Sigmoid colon (tissue), 7 donors: Measurements from ENCODE around the gene IL23R. TPM values are rescaled to one million over a fixed set of nuclear protein-coding genes. Genes with fewer than 3 reads are reported as not detected.

Source experiments
- DNase-seq: peaks from one replicate; pipeline ENCODE4 v3.0.0-alpha.2; 2019
- H3K27ac ChIP-seq, 4 donors: fragments of 200-600 bp; sonication (generic); one replicate each; pipeline ENCODE4 v1.5.1; 2016 to 2019; ENCODE audit warnings: mild to moderate bottlenecking in 1 of 4
- H3K27me3 ChIP-seq, 3 donors: fragments of 200-600 bp; sonication (generic); one replicate each; pipeline ENCODE4 v1.5.1; 2019; ENCODE audit warnings: mild to moderate bottlenecking in 1 of 3
- H3K36me3 ChIP-seq, 4 donors: fragments of 200-600 bp; sonication (generic); one replicate each; pipeline ENCODE4 v1.5.1; 2016 to 2019
- H3K4me1 ChIP-seq, 4 donors: fragments of 200-600 bp; sonication (generic); one replicate each; pipeline ENCODE4 v1.5.1; 2017 to 2019
- H3K4me3 ChIP-seq, 4 donors: fragments of 200-600 bp; sonication (generic); one replicate each; pipeline ENCODE4 v1.5.1; 2017 to 2019; ENCODE audit warnings: mild to moderate bottlenecking in 2 of 4, moderate library complexity in 1 of 4
- H3K9me3 ChIP-seq, 4 donors: fragments of 200-600 bp in 3 of 4; sonication (generic) in 3 of 4; one replicate each; pipeline versions ENCODE4 v1.5.1 to v1.6.1; 2013 to 2019
- EP300 ChIP-seq, 4 donors: sonication (generic); formaldehyde crosslinking; IDR thresholded peaks; one replicate each; pipeline ENCODE4 v1.6.1; 2017; ENCODE audit warnings: antibody characterized with exemption in 4 of 4
- POLR2A ChIP-seq, 2 donors: fragments of 450-650 bp; IDR thresholded peaks; one replicate each; pipeline ENCODE4 v1.6.1; 2016; ENCODE audit warnings: antibody characterized with exemption in 2 of 2, mild to moderate bottlenecking in 2 of 2, moderate library complexity in 2 of 2
- POLR2AphosphoS5 ChIP-seq, 4 donors: sonication (generic); formaldehyde crosslinking; IDR thresholded peaks; one replicate each; pipeline ENCODE4 v1.6.1; 2017; ENCODE audit warnings: antibody characterized with exemption in 4 of 4
- WGBS, 2 donors: extraction: QIAGEN DNeasy Blood & Tissue Kit; methylation state at CpG; one replicate each; pipeline ENCODE4 v1.1.7; 2013; 5-methylcytosine and 5-hydroxymethylcytosine counted together
- intact Hi-C: fragments of 100-400 bp; cut with DNase I; formaldehyde crosslinking; loops from one replicate; pipeline ENCODE4 v1.15.1; 2023
- polyA plus RNA-seq, 3 donors: library from polyadenylated mRNA; stranded (reverse); fragments of 200-250 nt; gene quantifications; one replicate each; pipeline ENCODE4 v1.2.3, GENCODE V29; 2013
- total RNA-seq, 4 donors: library from RNA; depleted of rRNA; stranded (reverse); fragments of >200 nt; gene quantifications; one replicate each; pipeline ENCODE4 v1.1.0, GENCODE V29; 2016
- TF ChIP-seq, protein P1 (sequence below), 4 experiments: fragments of 450-650 bp in 3 of 4; fragments of 200-600 bp in 1 of 4; IDR thresholded peaks; one replicate each; pipeline ENCODE4 v1.5.1; 2016 to 2019; ENCODE audit warnings: antibody characterized with exemption in 4 of 4, mild to moderate bottlenecking in 3 of 4, moderate library complexity in 2 of 4
- donor health status: healthy with polysubstance abuse.
- donor health status: Bipolar disorder and iron deficiency.
- donor health status: healthy.

The IL23R gene
- total and polyA plus RNA-seq, 7 donors = 0.58 to 0.69 (median 0.60) TPM; not detected in 4

DNA sequence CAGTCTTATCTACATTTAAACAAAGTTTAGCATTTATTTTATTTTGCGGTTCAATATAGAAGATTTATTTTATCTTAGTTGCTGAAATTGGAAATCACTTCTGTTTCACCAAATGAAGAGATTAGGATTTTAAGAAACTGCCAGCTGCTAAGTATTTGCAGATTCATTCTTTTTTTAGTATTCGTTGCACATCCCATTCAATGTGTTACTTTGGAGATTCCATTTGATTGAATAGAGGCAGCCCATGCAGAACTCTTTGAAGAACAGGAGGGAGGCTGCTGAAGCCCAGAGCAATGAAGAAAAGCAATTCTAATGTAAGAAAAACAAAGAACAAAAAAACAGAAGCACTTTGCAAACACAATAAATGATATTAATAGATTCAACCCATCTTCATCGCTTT is 102.8 kb downstream of the IL23R start:
- TF ChIP-seq POLR2AphosphoS5 (IDR thresholded peaks at IDR 0.05) (no peak), POLR2A (IDR thresholded peaks at IDR 0.05) (no peak), EP300 (IDR thresholded peaks at IDR 0.05) (no peak)
- TF ChIP-seq, protein P1, sequence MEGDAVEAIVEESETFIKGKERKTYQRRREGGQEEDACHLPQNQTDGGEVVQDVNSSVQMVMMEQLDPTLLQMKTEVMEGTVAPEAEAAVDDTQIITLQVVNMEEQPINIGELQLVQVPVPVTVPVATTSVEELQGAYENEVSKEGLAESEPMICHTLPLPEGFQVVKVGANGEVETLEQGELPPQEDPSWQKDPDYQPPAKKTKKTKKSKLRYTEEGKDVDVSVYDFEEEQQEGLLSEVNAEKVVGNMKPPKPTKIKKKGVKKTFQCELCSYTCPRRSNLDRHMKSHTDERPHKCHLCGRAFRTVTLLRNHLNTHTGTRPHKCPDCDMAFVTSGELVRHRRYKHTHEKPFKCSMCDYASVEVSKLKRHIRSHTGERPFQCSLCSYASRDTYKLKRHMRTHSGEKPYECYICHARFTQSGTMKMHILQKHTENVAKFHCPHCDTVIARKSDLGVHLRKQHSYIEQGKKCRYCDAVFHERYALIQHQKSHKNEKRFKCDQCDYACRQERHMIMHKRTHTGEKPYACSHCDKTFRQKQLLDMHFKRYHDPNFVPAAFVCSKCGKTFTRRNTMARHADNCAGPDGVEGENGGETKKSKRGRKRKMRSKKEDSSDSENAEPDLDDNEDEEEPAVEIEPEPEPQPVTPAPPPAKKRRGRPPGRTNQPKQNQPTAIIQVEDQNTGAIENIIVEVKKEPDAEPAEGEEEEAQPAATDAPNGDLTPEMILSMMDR (IDR thresholded peaks at IDR 0.05) = no peak
- no peak overlapping the region for H3K4me3 ChIP-seq
- H3K27ac ChIP-seq = no peak overlapping the region
- no peaks in the 10 kb centered on the region for H3K9me3 ChIP-seq
- no peaks in the 10 kb centered on the region for H3K36me3 ChIP-seq
- 95% methylated on average over 3 of the region's 3 CpGs for WGBS, 2 donors
- no peaks in the 10 kb centered on the region for H3K4me1 ChIP-seq
- DNase-seq = no peak
- intact Hi-C loops = no loop called here
- H3K27me3 ChIP-seq = no peaks in the 10 kb centered on the region

DNA sequence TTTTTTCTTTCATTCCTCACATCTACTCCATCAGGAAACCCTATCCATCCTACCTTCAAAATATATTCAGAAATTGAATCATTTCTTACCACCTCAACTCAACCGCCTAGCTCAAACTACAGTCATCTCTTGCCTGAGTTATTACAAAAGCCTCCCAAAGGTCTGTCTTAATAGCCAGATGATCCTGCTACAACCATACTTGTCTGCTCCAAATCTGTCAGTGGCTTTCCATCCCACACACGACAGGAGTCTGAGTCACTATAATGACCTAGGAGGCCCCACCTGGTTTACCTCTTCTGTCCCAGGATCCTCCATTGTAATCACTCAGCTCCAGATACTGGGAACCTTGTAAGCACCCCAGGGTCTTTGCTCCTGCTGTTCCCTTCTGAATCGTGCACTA is 104.3 kb downstream of the IL23R start:
- WGBS, 2 donors = 89 to 93% methylated on average over 3 of the region's 3 CpGs
- no peaks in the 10 kb centered on the region for H3K36me3 ChIP-seq
- H3K27me3 ChIP-seq = no peaks in the 10 kb centered on the region
- no peak overlapping the region for H3K4me3 ChIP-seq
- no peak for DNase-seq
- intact Hi-C loops = no loop called here
- H3K4me1 ChIP-seq = no peaks in the 10 kb centered on the region
- no peak for TF ChIP-seq POLR2A (IDR thresholded peaks at IDR 0.05)
- TF ChIP-seq POLR2AphosphoS5 (IDR thresholded peaks at IDR 0.05) = no peak
- no peak for TF ChIP-seq EP300 (IDR thresholded peaks at IDR 0.05)
- H3K27ac ChIP-seq = no peak overlapping the region
- no peaks in the 10 kb centered on the region for H3K9me3 ChIP-seq

DNA sequence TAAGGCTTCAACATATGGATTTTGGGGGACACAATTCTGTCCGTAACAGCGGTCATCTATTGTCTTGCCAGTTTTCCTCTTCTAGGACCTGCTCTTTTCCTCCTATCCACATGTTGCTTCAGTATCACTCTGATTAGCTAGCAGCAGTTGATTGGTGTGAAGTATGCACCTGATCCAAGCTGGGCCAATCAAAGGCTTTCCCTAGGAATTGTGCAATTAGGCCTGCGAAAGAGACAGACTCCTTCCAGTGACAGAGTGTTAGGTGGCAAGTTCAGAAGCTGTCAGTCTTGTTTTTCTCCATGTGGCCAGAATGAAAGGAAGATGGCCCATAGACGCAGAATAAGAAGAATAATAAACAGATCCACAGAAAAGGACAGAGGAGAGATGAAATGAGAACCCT is 107.3 kb downstream of the IL23R start:
- no peak for DNase-seq
- Histone ChIP-seq H3K36me3 (no peaks in the 10 kb centered on the region), H3K9me3 (peaks cover 0 to 3% (median 0%) of the 10 kb centered on the region in 4 donors), H3K4me3 (no peak overlapping the region), H3K27ac (no peak overlapping the region), H3K4me1 (no peaks in the 10 kb centered on the region), H3K27me3 (no peaks in the 10 kb centered on the region)
- intact Hi-C loops = no loop called here
- 93% methylated on average over 4 of the region's 4 CpGs for WGBS, 2 donors
- TF ChIP-seq POLR2A (IDR thresholded peaks at IDR 0.05) = no peak
- TF ChIP-seq EP300 (IDR thresholded peaks at IDR 0.05) = no peak
- TF ChIP-seq, protein P1 (IDR thresholded peaks at IDR 0.05) = no peak
- no peak for TF ChIP-seq POLR2AphosphoS5 (IDR thresholded peaks at IDR 0.05)

DNA sequence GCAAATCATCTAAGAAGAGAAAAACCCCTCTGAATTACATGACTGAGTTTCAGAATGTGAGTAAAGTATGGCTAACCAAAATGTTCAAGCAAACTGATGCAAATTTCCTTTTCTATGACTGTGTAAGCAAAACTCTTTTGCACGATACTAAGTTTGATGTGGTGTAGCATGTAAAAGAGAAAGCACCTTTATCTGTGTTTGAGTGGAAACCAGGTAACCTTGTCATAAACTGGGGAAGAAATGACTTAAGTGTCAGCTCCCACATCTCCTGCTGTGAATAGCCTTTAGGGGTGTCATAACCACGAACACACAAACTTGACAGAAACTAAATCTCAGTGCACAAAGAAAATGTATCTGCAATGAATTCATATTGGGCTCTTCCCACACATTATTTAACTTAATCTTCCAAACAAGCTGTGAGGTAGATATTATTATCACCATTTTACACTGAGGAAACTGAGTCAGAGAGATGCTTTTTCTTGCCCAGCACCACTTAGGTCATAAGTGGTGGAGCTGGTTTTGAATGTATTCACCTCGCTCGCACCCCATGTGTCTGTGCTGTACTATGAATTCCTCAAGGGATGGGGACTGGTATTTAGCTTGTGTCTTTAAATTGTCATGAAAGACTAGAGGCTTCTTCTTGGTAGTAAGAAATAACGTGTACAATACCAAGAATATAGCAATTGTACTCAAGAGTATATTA is 108.5 kb downstream of the IL23R start:
- WGBS, 2 donors = 74 to 78% methylated on average over 5 of the region's 5 CpGs
- no peak for TF ChIP-seq POLR2AphosphoS5 (IDR thresholded peaks at IDR 0.05)
- TF ChIP-seq, protein P1 (IDR thresholded peaks at IDR 0.05) = no peak
- no peak for TF ChIP-seq EP300 (IDR thresholded peaks at IDR 0.05)
- no peak for TF ChIP-seq POLR2A (IDR thresholded peaks at IDR 0.05)
- Histone ChIP-seq H3K4me3 (no peak overlapping the region), H3K36me3 (no peaks in the 10 kb centered on the region), H3K4me1 (no peaks in the 10 kb centered on the region), H3K27me3 (no peaks in the 10 kb centered on the region), H3K9me3 (peaks cover 0 to 3% (median 0%) of the 10 kb centered on the region in 4 donors), H3K27ac (no peak overlapping the region)
- intact Hi-C loops = no loop called here
- no peak for DNase-seq

DNA sequence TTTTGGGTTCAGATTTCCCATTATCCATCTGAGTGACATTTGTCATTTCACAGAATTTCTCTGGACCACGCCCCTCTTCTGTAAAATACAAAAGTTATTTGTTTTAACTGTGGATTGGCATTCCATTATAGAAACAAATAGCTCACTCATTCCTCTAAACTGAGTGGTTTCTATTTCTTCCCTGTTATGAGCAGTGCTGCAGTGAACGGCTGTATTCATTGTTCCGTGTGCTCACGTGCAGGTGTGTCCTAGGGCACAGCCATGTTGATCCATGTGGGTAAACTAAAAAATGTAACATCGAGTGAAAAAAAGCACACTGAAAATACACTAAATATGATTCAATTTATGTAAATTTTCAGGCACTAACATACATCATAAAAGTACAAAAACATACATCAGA is 114.4 kb downstream of the IL23R start:
- intact Hi-C loops = no loop called here
- TF ChIP-seq, protein P1 (IDR thresholded peaks at IDR 0.05) = no peak
- no peak for TF ChIP-seq POLR2AphosphoS5 (IDR thresholded peaks at IDR 0.05)
- no peak for TF ChIP-seq POLR2A (IDR thresholded peaks at IDR 0.05)
- no peak for TF ChIP-seq EP300 (IDR thresholded peaks at IDR 0.05)
- H3K27ac ChIP-seq = no peak overlapping the region

More for the DNA sequence above, 114.4 kb downstream of the IL23R start:
- Histone ChIP-seq H3K9me3 (peaks cover 0 to 2% (median 0%) of the 10 kb centered on the region in 4 donors), H3K4me1 (no peaks in the 10 kb centered on the region), H3K27me3 (no peaks in the 10 kb centered on the region), H3K36me3 (no peaks in the 10 kb centered on the region), H3K4me3 (no peak overlapping the region)
- DNase-seq = no peak
- WGBS, 2 donors = 22 to 77% methylated on average over 5 of the region's 5 CpGs
